ENCODE results near the gene CADM2.
"Not testable (repeated sequence)": the region's sequence is repeated elsewhere in the genome, so short reads cannot be mapped to it uniquely, and the experiment has no call there.

Gene CADM2

GRCh38 chr3:85627932-85628331, 669.1 kb downstream of the CADM2 start:
- DNase-seq (no peak), ATAC-seq (no peak)
- H3K36me3 Mint-ChIP-seq (ENCODE audit: low read depth), result no peaks in the 10 kb centered on the region
- H3K27ac Mint-ChIP-seq, result no peak overlapping the region
- no peaks in the 10 kb centered on the region for H3K4me1 Mint-ChIP-seq
- H3K27me3 Mint-ChIP-seq, result no peaks in the 10 kb centered on the region
- H3K4me3 Mint-ChIP-seq, result no peak overlapping the region
- H3K9me3 Mint-ChIP-seq, result no peaks in the 10 kb centered on the region

GRCh38 chr3:85631070-85631469, 672.3 kb downstream of the CADM2 start:
- no peak for ATAC-seq
- Mint-ChIP-seq H3K4me1 (no peaks in the 10 kb centered on the region), H3K4me3 (no peak overlapping the region), H3K36me3 (ENCODE audit: low read depth) (no peaks in the 10 kb centered on the region), H3K9me3 (no peaks in the 10 kb centered on the region), H3K27me3 (no peaks in the 10 kb centered on the region), H3K27ac (no peak overlapping the region)
- DNase-seq, result no peak

GRCh38 chr3:85632921-85633320, 674.1 kb downstream of the CADM2 start:
- H3K4me3 Mint-ChIP-seq, result no peak overlapping the region

GRCh38 chr3:85652360-85652759, 693.6 kb downstream of the CADM2 start:
- Mint-ChIP-seq H3K27me3 (no peaks in the 10 kb centered on the region), H3K4me3 (no peak overlapping the region), H3K4me1 (no peaks in the 10 kb centered on the region), H3K27ac (no peak overlapping the region), H3K36me3 (ENCODE audit: low read depth) (no peaks in the 10 kb centered on the region), H3K9me3 (peaks cover 26% of the 10 kb centered on the region)
- ATAC-seq, result no peak
- DNase-seq, result no peak

More at GRCh38 chr3:85632921-85633320, 674.1 kb downstream of the CADM2 start:
- no peaks in the 10 kb centered on the region for H3K27me3 Mint-ChIP-seq
- no peaks in the 10 kb centered on the region for H3K36me3 Mint-ChIP-seq (ENCODE audit: low read depth)
- no peak for DNase-seq
- no peaks in the 10 kb centered on the region for H3K9me3 Mint-ChIP-seq
- H3K27ac Mint-ChIP-seq, result no peak overlapping the region
- H3K4me1 Mint-ChIP-seq, result no peaks in the 10 kb centered on the region
- no peak for ATAC-seq

GRCh38 chr3:85660451-85660850, 701.7 kb downstream of the CADM2 start:
- Mint-ChIP-seq H3K9me3 (peaks cover 13% of the 10 kb centered on the region), H3K36me3 (ENCODE audit: low read depth) (no peaks in the 10 kb centered on the region), H3K4me1 (no peaks in the 10 kb centered on the region), H3K4me3 (no peak overlapping the region), H3K27me3 (no peaks in the 10 kb centered on the region), H3K27ac (no peak overlapping the region)
- ATAC-seq (no peak), DNase-seq (no peak)

- no peak for ATAC-seq
- Mint-ChIP-seq H3K9me3 (peaks cover 5% of the 10 kb centered on the region), H3K4me3 (no peak overlapping the region), H3K4me1 (no peaks in the 10 kb centered on the region), H3K27ac (no peak overlapping the region), H3K27me3 (no peaks in the 10 kb centered on the region), H3K36me3 (ENCODE audit: low read depth) (no peaks in the 10 kb centered on the region)
- no peak for DNase-seq
Measured at GRCh38 chr3:85662462-85662861, 703.7 kb downstream of the CADM2 start.

- Mint-ChIP-seq H3K4me1 (no peaks in the 10 kb centered on the region), H3K36me3 (ENCODE audit: low read depth) (no peaks in the 10 kb centered on the region), H3K4me3 (no peak overlapping the region), H3K27ac (no peak overlapping the region), H3K27me3 (no peaks in the 10 kb centered on the region), H3K9me3 (no peaks in the 10 kb centered on the region)
- no peak for DNase-seq
- no peak for ATAC-seq
Measured at GRCh38 chr3:85667744-85668143, 709.0 kb downstream of the CADM2 start.

GRCh38 chr3:85670634-85671205, 711.9 kb downstream of the CADM2 start:
- no peaks in the 10 kb centered on the region for H3K27me3 Mint-ChIP-seq
- H3K36me3 Mint-ChIP-seq (ENCODE audit: low read depth), result no peaks in the 10 kb centered on the region
- no peak overlapping the region for H3K27ac Mint-ChIP-seq
- H3K4me1 Mint-ChIP-seq, result no peaks in the 10 kb centered on the region
- DNase-seq (no peak), ATAC-seq (no peak)
- no peaks in the 10 kb centered on the region for H3K9me3 Mint-ChIP-seq
- H3K4me3 Mint-ChIP-seq, result no peak overlapping the region

- Mint-ChIP-seq H3K4me3 (no peak overlapping the region), H3K27me3 (no peaks in the 10 kb centered on the region), H3K27ac (no peak overlapping the region), H3K36me3 (ENCODE audit: low read depth) (no peaks in the 10 kb centered on the region), H3K4me1 (no peaks in the 10 kb centered on the region), H3K9me3 (no peaks in the 10 kb centered on the region)
- ATAC-seq (no peak), DNase-seq (no peak)
Measured at GRCh38 chr3:85672761-85673160, 714.0 kb downstream of the CADM2 start.

GRCh38 chr3:85678713-85679112, 719.9 kb downstream of the CADM2 start:
- ATAC-seq, result no peak
- no peak for DNase-seq
- H3K4me1 Mint-ChIP-seq, result no peaks in the 10 kb centered on the region
- H3K27ac Mint-ChIP-seq, result no peak overlapping the region
- H3K4me3 Mint-ChIP-seq, result no peak overlapping the region
- H3K36me3 Mint-ChIP-seq (ENCODE audit: low read depth), result no peaks in the 10 kb centered on the region
- peaks cover under 1% of the 10 kb centered on the region for H3K9me3 Mint-ChIP-seq
- no peaks in the 10 kb centered on the region for H3K27me3 Mint-ChIP-seq

GRCh38 chr3:85681906-85682305, 723.1 kb downstream of the CADM2 start:
- peaks cover 7% of the 10 kb centered on the region for H3K9me3 Mint-ChIP-seq
- no peak for ATAC-seq
- no peak for DNase-seq
- no peak overlapping the region for H3K4me3 Mint-ChIP-seq
- H3K4me1 Mint-ChIP-seq, result no peaks in the 10 kb centered on the region
- no peaks in the 10 kb centered on the region for H3K27me3 Mint-ChIP-seq
- no peaks in the 10 kb centered on the region for H3K36me3 Mint-ChIP-seq (ENCODE audit: low read depth)
- H3K27ac Mint-ChIP-seq, result no peak overlapping the region

GRCh38 chr3:85691196-85691595, 732.4 kb downstream of the CADM2 start:
- H3K36me3 Mint-ChIP-seq (ENCODE audit: low read depth), result no peaks in the 10 kb centered on the region
- no peaks in the 10 kb centered on the region for H3K4me1 Mint-ChIP-seq
- H3K4me3 Mint-ChIP-seq, result no peak overlapping the region
- DNase-seq (no peak), ATAC-seq (no peak)
- H3K27me3 Mint-ChIP-seq, result no peaks in the 10 kb centered on the region
- no peak overlapping the region for H3K27ac Mint-ChIP-seq
- H3K9me3 Mint-ChIP-seq, result peaks cover 3% of the 10 kb centered on the region

- no peak overlapping the region for H3K4me3 Mint-ChIP-seq
- H3K4me1 Mint-ChIP-seq, result no peaks in the 10 kb centered on the region
- DNase-seq (no peak), ATAC-seq (no peak)
- no peaks in the 10 kb centered on the region for H3K36me3 Mint-ChIP-seq (ENCODE audit: low read depth)
- no peaks in the 10 kb centered on the region for H3K27me3 Mint-ChIP-seq
- H3K9me3 Mint-ChIP-seq, result peaks cover 7% of the 10 kb centered on the region
- H3K27ac Mint-ChIP-seq, result no peak overlapping the region
Measured at GRCh38 chr3:85697156-85697555, 738.4 kb downstream of the CADM2 start.

- ATAC-seq, result no peak
- no peaks in the 10 kb centered on the region for H3K27me3 Mint-ChIP-seq
- H3K9me3 Mint-ChIP-seq, result no peaks in the 10 kb centered on the region
- no peak overlapping the region for H3K4me3 Mint-ChIP-seq
- no peaks in the 10 kb centered on the region for H3K4me1 Mint-ChIP-seq
- H3K27ac Mint-ChIP-seq, result no peak overlapping the region
- DNase-seq, result no peak
- no peaks in the 10 kb centered on the region for H3K36me3 Mint-ChIP-seq (ENCODE audit: low read depth)
Measured at GRCh38 chr3:85706130-85706529, 747.3 kb downstream of the CADM2 start.

GRCh38 chr3:85708325-85708724, 749.5 kb downstream of the CADM2 start:
- H3K4me1 Mint-ChIP-seq; H3K27ac Mint-ChIP-seq; H3K9me3 Mint-ChIP-seq; DNase-seq; H3K36me3 Mint-ChIP-seq (ENCODE audit: low read depth); ATAC-seq; H3K27me3 Mint-ChIP-seq; H3K4me3 Mint-ChIP-seq: not testable (repeated sequence)

GRCh38 chr3:85709346-85709892, 750.6 kb downstream of the CADM2 start:
- no peaks in the 10 kb centered on the region for H3K36me3 Mint-ChIP-seq (ENCODE audit: low read depth)
- H3K4me3 Mint-ChIP-seq, result no peak overlapping the region
- no peak overlapping the region for H3K27ac Mint-ChIP-seq
- peaks cover 3% of the 10 kb centered on the region for H3K9me3 Mint-ChIP-seq
- no peak for DNase-seq
- no peaks in the 10 kb centered on the region for H3K4me1 Mint-ChIP-seq
- no peaks in the 10 kb centered on the region for H3K27me3 Mint-ChIP-seq
- ATAC-seq, result no peak

All from activated naive CD8-positive, alpha-beta T cell treated with anti-CD3 and anti-CD28 coated beads, Interleukin-2, amount 50 U/mL, for 24 hours (primary cell).